HEK293T (cell line): ENCODE results near the gene BDNF.

Source experiments
- CTCF ChIA-PET: fragments of 350-600 bp; formaldehyde crosslinking; extraction: SDS; loops from one replicate; lab custom pipeline; 2021; ENCODE audit warnings: antibody characterized with exemption, inconsistent platforms; lab: Yijun Ruan, JAX
- POLR2A ChIA-PET: fragments of 350-600 bp; formaldehyde crosslinking; extraction: SDS; loops from one replicate; lab custom pipeline; 2020; ENCODE audit warnings: antibody characterized with exemption, inconsistent platforms; lab: Yijun Ruan, JAX
- DNase-seq: peaks from one replicate; pipeline ENCODE4 v3.0.0; 2012; ENCODE audit warnings: mixed read lengths; ENCODE audit errors: extremely low spot score
- ARNT ChIP-seq: fragments of 450-650 bp; IDR thresholded peaks from 2 replicates; pipeline ENCODE4 v1.6.1; 2017; ENCODE audit warnings: mild to moderate bottlenecking
- BHLHE40 ChIP-seq: fragments of 450-650 bp; IDR thresholded peaks from 2 replicates; pipeline ENCODE4 v1.6.1; 2016; ENCODE audit warnings: mild to moderate bottlenecking, moderate library complexity, borderline replicate concordance
- CTBP1 ChIP-seq: fragments of 450-650 bp; IDR thresholded peaks from 2 replicates; pipeline ENCODE4 v1.6.1; 2016; ENCODE audit warnings: borderline replicate concordance
- ELF4 ChIP-seq: fragments of 450-650 bp; IDR thresholded peaks from 2 replicates; pipeline ENCODE4 v1.6.1; 2017; ENCODE audit warnings: antibody characterized with exemption
- FOXA1 ChIP-seq: fragments of 450-650 bp; IDR thresholded peaks from 2 replicates; pipeline ENCODE4 v1.6.1; 2016; ENCODE audit warnings: mild to moderate bottlenecking
- FOXK2 ChIP-seq: fragments of 450-650 bp; IDR thresholded peaks from 2 replicates; pipeline ENCODE4 v1.6.1; 2016; ENCODE audit warnings: mild to moderate bottlenecking
- FOXM1 ChIP-seq: fragments of 450-650 bp; IDR thresholded peaks from 2 replicates; pipeline ENCODE4 v1.6.1; 2017; ENCODE audit warnings: mild to moderate bottlenecking, borderline replicate concordance
- HDGF ChIP-seq: fragments of 450-650 bp; IDR thresholded peaks from 2 replicates; pipeline ENCODE4 v1.6.1; 2017; ENCODE audit warnings: antibody characterized with exemption, borderline replicate concordance
- L3MBTL2 ChIP-seq: fragments of 450-650 bp; conservative IDR thresholded peaks from 2 replicates; pipeline ENCODE4 v1.6.1; 2016; ENCODE audit warnings: mild to moderate bottlenecking
- LEF1 ChIP-seq: fragments of 450-650 bp; IDR thresholded peaks from 2 replicates; pipeline ENCODE4 v1.6.1; 2017; ENCODE audit warnings: mild to moderate bottlenecking, borderline replicate concordance
- NFRKB ChIP-seq: fragments of 450-650 bp; IDR thresholded peaks from 2 replicates; pipeline ENCODE4 v1.6.1; 2016; ENCODE audit warnings: mild to moderate bottlenecking, moderate library complexity
- PKNOX1 ChIP-seq: fragments of 450-650 bp; IDR thresholded peaks from 2 replicates; pipeline ENCODE4 v1.6.1; 2016
- SP1 ChIP-seq: fragments of 450-650 bp; IDR thresholded peaks from 2 replicates; pipeline ENCODE4 v1.6.1; 2017
- SUZ12 ChIP-seq: fragments of 450-650 bp; IDR thresholded peaks from 2 replicates; pipeline ENCODE4 v1.6.1; 2016; ENCODE audit warnings: mild to moderate bottlenecking
- TARDBP ChIP-seq: fragments of 450-650 bp; IDR thresholded peaks from 2 replicates; pipeline ENCODE4 v1.6.1; 2016
- ZNF384 ChIP-seq: fragments of 450-650 bp; IDR thresholded peaks from 2 replicates; pipeline ENCODE4 v1.6.1; 2016

BDNF gene

GRCh38 chr11:27623945-27624523 is 76.2 kb downstream of the BDNF start:
- no peak for TF ChIP-seq HDGF
- no peak for TF ChIP-seq ELF4
- no peak for TF ChIP-seq FOXK2
- TF ChIP-seq SP1 = no peak
- no peak for TF ChIP-seq L3MBTL2
- no peak for TF ChIP-seq TARDBP
- TF ChIP-seq CTBP1 = no peak
- no peak for TF ChIP-seq ARNT
- TF ChIP-seq LEF1 = no peak
- no peak for TF ChIP-seq ZNF384
- no peak for TF ChIP-seq PKNOX1
- TF ChIP-seq NFRKB = no peak
- TF ChIP-seq FOXM1 = no peak
- CTCF ChIA-PET = no interaction called here
- no peak for DNase-seq
- POLR2A ChIA-PET = no interaction called here

- ChIA-PET CTCF (no interaction called here), POLR2A (no interaction called here)
- no peak for DNase-seq
- no peak for TF ChIP-seq SP1
- TF ChIP-seq PKNOX1 = no peak
- TF ChIP-seq ZNF384 = no peak
- TF ChIP-seq CTBP1 = no peak
- TF ChIP-seq ELF4 = no peak
- TF ChIP-seq FOXM1 = no peak
- TF ChIP-seq FOXK2 = no peak
- TF ChIP-seq LEF1 = no peak
- no peak for TF ChIP-seq ARNT
These were observed 77.5 kb downstream of the BDNF start for GRCh38 chr11:27622541-27623300.

GRCh38 chr11:27621405-27622161 is 78.7 kb downstream of the BDNF start:
- ChIA-PET POLR2A (no interaction called here), CTCF (no interaction called here)
- DNase-seq = no peak
- TF ChIP-seq FOXK2 = no peak
- no peak for TF ChIP-seq SP1
- TF ChIP-seq HDGF = no peak
- TF ChIP-seq FOXA1 = no peak
- no peak for TF ChIP-seq PKNOX1
- no peak for TF ChIP-seq ARNT
- no peak for TF ChIP-seq L3MBTL2
- TF ChIP-seq TARDBP = no peak
- TF ChIP-seq NFRKB = no peak
- no peak for TF ChIP-seq FOXM1
- no peak for TF ChIP-seq ZNF384
- TF ChIP-seq ELF4 = no peak
- TF ChIP-seq CTBP1 = no peak
- no peak for TF ChIP-seq BHLHE40
- no peak for TF ChIP-seq LEF1
- TF ChIP-seq SUZ12 = no peak

GRCh38 chr11:27619763-27620335 is 80.4 kb downstream of the BDNF start:
- POLR2A ChIA-PET = no interaction called here
- no peak for DNase-seq
- CTCF ChIA-PET = no interaction called here
- no peak for TF ChIP-seq BHLHE40
- TF ChIP-seq CTBP1 = no peak
- no peak for TF ChIP-seq L3MBTL2
- no peak for TF ChIP-seq LEF1
- TF ChIP-seq PKNOX1 = no peak
- TF ChIP-seq NFRKB = no peak
- no peak for TF ChIP-seq FOXM1
- no peak for TF ChIP-seq HDGF
- no peak for TF ChIP-seq ARNT
- no peak for TF ChIP-seq SUZ12
- TF ChIP-seq ZNF384 = no peak
- no peak for TF ChIP-seq TARDBP
- TF ChIP-seq ELF4 = no peak
- no peak for TF ChIP-seq SP1

GRCh38 chr11:27619039-27619574 is 81.1 kb downstream of the BDNF start:
- no peak for DNase-seq
- POLR2A ChIA-PET = no interaction called here
- CTCF ChIA-PET = no interaction called here
- TF ChIP-seq BHLHE40 (no peak), ELF4 (no peak), L3MBTL2 (no peak)
